ENCODE measurements around the gene TM2D3.

TM2D3 gene

DNA sequence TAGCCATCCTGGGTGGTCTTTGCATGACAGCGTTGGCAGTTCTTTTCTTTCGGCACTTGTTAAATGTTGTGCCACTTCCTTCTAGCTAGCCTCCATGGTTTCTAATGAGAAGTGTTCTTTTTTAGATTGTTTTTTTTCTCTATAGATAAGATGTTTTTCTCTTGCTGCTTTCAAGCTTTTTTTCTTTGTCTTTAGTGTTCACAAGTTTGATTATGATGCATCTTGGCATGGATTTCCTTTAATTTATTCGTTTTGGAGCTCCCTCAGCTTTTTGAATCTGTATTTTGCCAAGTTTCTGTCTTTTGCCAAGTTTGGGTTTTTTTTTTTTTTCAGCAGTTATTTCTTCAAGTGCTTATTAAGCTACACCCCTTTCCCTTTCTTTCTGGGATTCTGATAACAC is 53.1 kb downstream of the TM2D3 start:
- no peak for DNase-seq

DNA sequence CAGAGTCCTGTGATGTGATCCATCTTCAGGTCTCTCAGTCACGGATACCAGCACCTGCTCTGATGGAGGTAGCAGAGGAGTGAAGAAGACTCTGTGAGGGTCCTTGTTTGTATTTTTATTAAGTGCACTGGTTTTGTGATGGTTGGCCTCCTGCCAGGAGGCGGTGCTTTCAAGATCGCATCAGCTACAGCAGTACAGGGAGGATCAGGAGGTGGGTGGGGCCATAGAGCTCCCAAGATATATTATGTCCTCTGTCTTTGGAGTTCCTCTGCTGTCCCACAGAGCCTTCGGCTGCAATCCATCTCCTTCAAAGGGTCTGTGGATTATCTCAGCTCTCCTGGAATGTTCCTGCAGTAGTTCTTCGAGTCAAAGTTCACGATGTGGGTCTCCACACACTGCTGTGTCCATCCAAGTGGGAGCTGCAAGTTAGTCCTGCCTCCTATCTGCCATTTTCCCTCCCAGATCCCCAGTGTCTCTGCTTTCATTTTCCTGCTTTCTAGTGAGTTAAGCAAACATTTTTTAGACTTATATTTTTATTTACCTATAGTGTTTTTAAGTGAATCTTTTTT is 54.7 kb downstream of the TM2D3 start:
- no peak for DNase-seq

DNA sequence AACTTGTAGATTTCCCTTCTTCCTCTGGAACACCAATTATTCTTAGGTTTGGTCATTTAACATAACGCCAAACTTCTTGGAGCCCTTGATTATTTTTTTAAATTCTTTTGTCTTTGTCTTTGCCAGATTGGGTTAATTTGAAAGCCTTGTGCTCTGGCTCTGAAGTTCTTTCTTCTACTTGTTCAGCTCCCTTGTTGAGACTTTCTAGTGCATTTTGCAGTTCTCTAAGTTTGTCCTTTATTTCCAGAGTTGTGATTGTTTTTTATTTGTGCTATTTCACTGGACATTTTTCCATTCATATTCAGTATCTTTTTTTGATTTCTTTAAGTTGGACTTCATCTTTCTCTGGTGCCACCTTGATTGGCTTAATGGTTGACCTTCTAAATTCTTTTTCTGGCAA is 55.5 kb downstream of the TM2D3 start:
- no peak for DNase-seq
